Peyer's patch (tissue), 4 donors: ENCODE measurements around the gene ZNF831. TPM values are rescaled to one million over a fixed set of nuclear protein-coding genes. Genes with fewer than 3 reads are reported as not detected.
A peak's percentile ranks its signal among the peaks of the same experiment; 100 is the strongest.

Experiments used
- DNase-seq, 3 donors: peaks; one replicate each; pipeline ENCODE4 v3.0.0-alpha.2; 2017 to 2019
- H3K27ac ChIP-seq, 4 donors: fragments of 200-600 bp; sonication (generic); one replicate each; pipeline ENCODE4 v1.5.1; 2016 to 2019
- H3K27me3 ChIP-seq, 2 donors: fragments of 200-600 bp; sonication (generic); one replicate each; pipeline ENCODE4 v1.5.1; 2019
- H3K36me3 ChIP-seq, 3 donors: fragments of 200-600 bp; sonication (generic); one replicate each; pipeline ENCODE4 v1.5.1; 2016 to 2019
- H3K4me1 ChIP-seq, 4 donors: fragments of 200-600 bp; sonication (generic); one replicate each; pipeline ENCODE4 v1.5.1; 2016 to 2019
- H3K4me3 ChIP-seq, 4 donors: fragments of 200-600 bp; sonication (generic); 1 replicate in 3 of 4; 2 replicates in 1 of 4; pipeline ENCODE4 v1.5.1; 2016 to 2019; ENCODE audit warnings: mild to moderate bottlenecking in 1 of 4
- H3K9me3 ChIP-seq, 4 donors: fragments of 200-600 bp; sonication (generic); one replicate each; pipeline ENCODE4 v1.5.1; 2016 to 2019; ENCODE audit warnings: mild to moderate bottlenecking in 1 of 4
- CTCF ChIP-seq, 6 experiments: fragments of 450-650 bp in 4 of 6; fragments of 200-600 bp in 2 of 6; sonication (generic) in 1 of 6; IDR thresholded peaks; one replicate each; pipeline ENCODE4 v1.5.1; 2017 to 2019; ENCODE audit warnings: antibody characterized with exemption in 6 of 6, mild to moderate bottlenecking in 3 of 6, moderate library complexity in 1 of 6
- POLR2A ChIP-seq, 2 donors: fragments of 450-650 bp; IDR thresholded peaks; one replicate each; pipeline ENCODE4 v1.5.1; 2017; ENCODE audit warnings: antibody characterized with exemption in 2 of 2, mild to moderate bottlenecking in 2 of 2, moderate library complexity in 2 of 2
- total RNA-seq, 4 donors: library from RNA; depleted of rRNA; stranded (reverse); fragments of >200 nt; gene quantifications; one replicate each; pipeline ENCODE4 v1.1.0, GENCODE V29; 2016

The ZNF831 gene
- total RNA-seq, 4 donors from 2014 or later = 1.7 to 11.6 (median 2.3) TPM

GRCh38 chr20:59157961-59158541, 5.6 kb upstream of the ZNF831 start:
- Histone ChIP-seq H3K4me3 (no peak overlapping the region), H3K36me3 (no peaks in the 10 kb centered on the region), H3K9me3 (no peaks in the 10 kb centered on the region), H3K27me3 (no peaks in the 10 kb centered on the region), H3K27ac (peak overlapping the region in 3 of 4 donors; percentile 4 to 26 (median 10)), H3K4me1 (peaks cover 0 to 31% (median 3%) of the 10 kb centered on the region in 4 donors)
- peak in 1 of 3 donors; percentile 45 for DNase-seq
- no peak for TF ChIP-seq CTCF (IDR thresholded peaks at IDR 0.05)
- no peak for TF ChIP-seq POLR2A (IDR thresholded peaks at IDR 0.05)

GRCh38 chr20:59158673-59159072, 4.9 kb upstream of the ZNF831 start:
- no peaks in the 10 kb centered on the region for H3K36me3 ChIP-seq
- TF ChIP-seq CTCF (IDR thresholded peaks at IDR 0.05) (no peak), POLR2A (IDR thresholded peaks at IDR 0.05) (no peak)
- H3K27me3 ChIP-seq = no peaks in the 10 kb centered on the region
- no peak for DNase-seq
- peaks cover 0 to 30% (median 3%) of the 10 kb centered on the region in 4 donors for H3K4me1 ChIP-seq
- H3K4me3 ChIP-seq = no peak overlapping the region
- no peaks in the 10 kb centered on the region for H3K9me3 ChIP-seq
- H3K27ac ChIP-seq = peak overlapping the region in 1 of 4 donors; percentile 64

GRCh38 chr20:59159091-59159490, 4.5 kb upstream of the ZNF831 start:
- H3K4me3 ChIP-seq = no peak overlapping the region
- H3K27me3 ChIP-seq = no peaks in the 10 kb centered on the region
- no peaks in the 10 kb centered on the region for H3K9me3 ChIP-seq
- no peak for DNase-seq
- H3K4me1 ChIP-seq = peaks cover 0 to 26% (median 3%) of the 10 kb centered on the region in 4 donors
- H3K36me3 ChIP-seq = no peaks in the 10 kb centered on the region
- TF ChIP-seq POLR2A (IDR thresholded peaks at IDR 0.05) = no peak
- no peak for TF ChIP-seq CTCF (IDR thresholded peaks at IDR 0.05)
- H3K27ac ChIP-seq = peak overlapping the region in 3 of 4 donors; percentile 64 to 75 (median 64)

- Histone ChIP-seq H3K4me3 (peak overlapping the region in 3 of 4 donors; percentile 13 to 36 (median 21)), H3K4me1 (peaks cover 0 to 25% (median 3%) of the 10 kb centered on the region in 4 donors), H3K27ac (peak overlapping the region; percentile 64 to 75 (median 68)), H3K36me3 (no peaks in the 10 kb centered on the region), H3K9me3 (no peaks in the 10 kb centered on the region), H3K27me3 (no peaks in the 10 kb centered on the region)
- DNase-seq = peak in 2 of 3 donors; percentile 70 to 81
- TF ChIP-seq POLR2A (IDR thresholded peaks at IDR 0.05) = peak in 1 of 2 donors; percentile 15
- TF ChIP-seq CTCF (IDR thresholded peaks at IDR 0.05) = no peak
These were observed 3.9 kb upstream of the ZNF831 start for GRCh38 chr20:59159493-59160376.

GRCh38 chr20:59160389-59161115, 3.1 kb upstream of the ZNF831 start:
- no peaks in the 10 kb centered on the region for H3K36me3 ChIP-seq
- no peak for TF ChIP-seq POLR2A (IDR thresholded peaks at IDR 0.05)
- no peak for TF ChIP-seq CTCF (IDR thresholded peaks at IDR 0.05)
- DNase-seq = peak in 1 of 3 donors; percentile 62
- no peaks in the 10 kb centered on the region for H3K27me3 ChIP-seq
- H3K9me3 ChIP-seq = no peaks in the 10 kb centered on the region
- peak overlapping the region in 2 of 4 donors; percentile 13 to 21 for H3K4me3 ChIP-seq
- H3K4me1 ChIP-seq = peaks cover 0 to 26% (median 3%) of the 10 kb centered on the region in 4 donors
- peak overlapping the region; percentile 64 to 75 (median 68) for H3K27ac ChIP-seq
